OCI-LY1 (cell line): Measurements from ENCODE around the gene PSKH1.

ENCODE experiments used
- H2AFZ ChIP-seq: fragments of 200-600 bp; sonication (generic), shearing (Covaris generic); 2 replicates; pipeline ENCODE4 v1.6.0; 2014; ENCODE audit warnings: antibody characterized with exemption, mild to moderate bottlenecking, low read length
- H3F3A ChIP-seq: fragments of 200-600 bp; sonication (generic), shearing (Covaris generic); 2 replicates; pipeline ENCODE4 v1.6.0; 2014; ENCODE audit warnings: mild to moderate bottlenecking, antibody characterized with exemption, low read length, moderate library complexity; ENCODE audit not compliant: insufficient read depth
- H3K27ac ChIP-seq: fragments of 200-600 bp; sonication (generic); 2 replicates; pipeline ENCODE4 v1.5.1; 2014; ENCODE audit warnings: low read length, mixed run types, mild to moderate bottlenecking, low read depth; ENCODE audit not compliant: poor library complexity, severe bottlenecking
- H3K27me3 ChIP-seq: fragments of 200-600 bp; sonication (generic); 2 replicates; pipeline ENCODE4 v1.6.0; 2014; ENCODE audit warnings: antibody characterized with exemption, mild to moderate bottlenecking, low read length, moderate library complexity; ENCODE audit not compliant: insufficient read depth
- H3K36me3 ChIP-seq: fragments of 200-600 bp; sonication (generic); 2 replicates; pipeline ENCODE4 v1.6.1; 2014; ENCODE audit warnings: mild to moderate bottlenecking, antibody characterized with exemption, low read length, moderate library complexity, mixed read lengths; ENCODE audit not compliant: insufficient read depth
- H3K4me1 ChIP-seq: fragments of 200-600 bp; sonication (generic); 2 replicates; pipeline ENCODE4 v1.5.1; 2014; ENCODE audit warnings: mild to moderate bottlenecking, low read length, moderate library complexity; ENCODE audit not compliant: insufficient read depth, severe bottlenecking
- H3K4me2 ChIP-seq: fragments of 200-600 bp; sonication (generic), shearing (Covaris generic); 2 replicates; pipeline ENCODE4 v1.6.1; 2014; ENCODE audit warnings: low read length
- H3K4me3 ChIP-seq: fragments of 200-600 bp; sonication (generic); 2 replicates; pipeline ENCODE4 v1.5.1; 2014; ENCODE audit warnings: low read length, low read depth, mild to moderate bottlenecking, mixed read lengths; ENCODE audit not compliant: poor library complexity, severe bottlenecking
- H3K79me2 ChIP-seq: fragments of 200-600 bp; shearing (Covaris generic); 2 replicates; pipeline ENCODE4 v1.6.1; 2016; ENCODE audit warnings: mixed run types, low read length, mixed read lengths; ENCODE audit not compliant: insufficient read depth
- H3K9ac ChIP-seq: fragments of 200-600 bp; sonication (generic), shearing (Covaris generic); 2 replicates; pipeline ENCODE4 v1.6.1; 2014; ENCODE audit warnings: mild to moderate bottlenecking, low read length, mixed read lengths
- H3K9me2 ChIP-seq: fragments of 200-600 bp; sonication (generic), shearing (Covaris generic); 2 replicates; pipeline ENCODE4 v1.6.1; 2014; ENCODE audit warnings: low read depth, mild to moderate bottlenecking, low read length, mixed read lengths
- H3K9me3 ChIP-seq: fragments of 200-600 bp; shearing (Covaris generic); 2 replicates; pipeline ENCODE4 v1.6.1; 2014; ENCODE audit warnings: low read length, mixed read lengths
- H4K20me1 ChIP-seq: fragments of 200-600 bp; sonication (generic), shearing (Covaris generic); 2 replicates; pipeline ENCODE4 v1.6.0; 2016; ENCODE audit warnings: mild to moderate bottlenecking, low read length; ENCODE audit not compliant: insufficient read depth
- CTCF ChIP-seq: fragments of 200-600 bp; sonication (generic), shearing (Covaris generic); IDR thresholded peaks from 2 replicates; pipeline ENCODE4 v1.5.1; 2017; ENCODE audit warnings: mild to moderate bottlenecking, antibody characterized with exemption, low read length, moderate library complexity, mixed read lengths
- EZH2 ChIP-seq: fragments of 200-600 bp; sonication (generic), shearing (Covaris generic); IDR thresholded peaks from 2 replicates; pipeline ENCODE4 v1.8.0; 2017; ENCODE audit warnings: borderline replicate concordance, mixed run types, mild to moderate bottlenecking, antibody characterized with exemption, low read length, moderate library complexity, mixed read lengths

PSKH1 gene

GRCh38 chr16:67963292-67963661 is 70.2 kb downstream of the PSKH1 start:
- Histone ChIP-seq H2AFZ (no peak overlapping the region), H3K4me1 (peaks cover 23% of the 10 kb centered on the region), H3K4me3 (no peak overlapping the region), H3K27ac (no peak overlapping the region), H3K9me3 (no peaks in the 10 kb centered on the region), H3K36me3 (0 out of 2 replicates have a peak, but pooled peaks cover 5% of the 10 kb centered on the region), H3K9me2 (no peaks in the 10 kb centered on the region), H4K20me1 (no peaks in the 10 kb centered on the region), H3K79me2 (no peaks in the 10 kb centered on the region), H3K27me3 (no peaks in the 10 kb centered on the region), H3K9ac (no peak overlapping the region), H3F3A (no peaks in the 10 kb centered on the region), H3K4me2 (no peak overlapping the region)
- TF ChIP-seq CTCF (no peak), EZH2 (no peak)

GRCh38 chr16:67963662-67964321 is 70.7 kb downstream of the PSKH1 start:
- Histone ChIP-seq H3K9me2 (no peaks in the 10 kb centered on the region), H3K9ac (no peak overlapping the region), H2AFZ (no peak overlapping the region), H3K36me3 (0 out of 2 replicates have a peak, but pooled peaks cover 5% of the 10 kb centered on the region), H3K79me2 (no peaks in the 10 kb centered on the region), H3K4me2 (no peak overlapping the region), H3K27ac (no peak overlapping the region), H4K20me1 (no peaks in the 10 kb centered on the region), H3K4me1 (peaks cover 24% of the 10 kb centered on the region), H3K27me3 (no peaks in the 10 kb centered on the region), H3K4me3 (no peak overlapping the region), H3K9me3 (no peaks in the 10 kb centered on the region), H3F3A (no peaks in the 10 kb centered on the region)
- TF ChIP-seq EZH2 = no peak
- no peak for TF ChIP-seq CTCF

- no peaks in the 10 kb centered on the region for H3K79me2 ChIP-seq
- H3K9me3 ChIP-seq = no peaks in the 10 kb centered on the region
- TF ChIP-seq EZH2 (no peak), CTCF (no peak)
- H3K27me3 ChIP-seq = no peaks in the 10 kb centered on the region
- H3K27ac ChIP-seq = no peak overlapping the region
- H3K4me3 ChIP-seq = no peak overlapping the region
- peaks cover 33% of the 10 kb centered on the region for H3K4me1 ChIP-seq
- H2AFZ ChIP-seq = no peak overlapping the region
- no peaks in the 10 kb centered on the region for H3K9me2 ChIP-seq
- H3K9ac ChIP-seq = no peak overlapping the region
- H3K4me2 ChIP-seq = no peak overlapping the region
- no peaks in the 10 kb centered on the region for H4K20me1 ChIP-seq
- 0 out of 2 replicates have a peak, but pooled peaks cover 5% of the 10 kb centered on the region for H3K36me3 ChIP-seq
- no peaks in the 10 kb centered on the region for H3F3A ChIP-seq
Observed at GRCh38 chr16:67964477-67965131, 71.5 kb downstream of the PSKH1 start.
